ENCODE data around the gene GDE1.

- TF ChIP-seq CTCF (conservative IDR thresholded peaks at IDR 0.05; ENCODE audit: low read depth, low read length): no peak
- no peak for TF ChIP-seq EZH2 (IDR thresholded peaks at IDR 0.05; ENCODE audit: low read length, unreplicated experiment)
These were observed 2.9 kb upstream of the GDE1 start for GRCh38 chr16:19524616-19525384.

Data from PC-3 (cell line).